Parathyroid adenoma (tissue), 2 donors: Measurements from ENCODE around the gene CLDN4.
"Not testable (repeated sequence)": the region's sequence is repeated elsewhere in the genome, so short reads cannot be mapped to it uniquely, and the experiment has no call there.

Source experiments
- H2AFZ ChIP-seq: fragments of 300-600 bp; sonication (generic); one replicate; pipeline ENCODE4 v1.7.0; 2017; ENCODE audit warnings: antibody characterized with exemption, mild to moderate bottlenecking
- H3K27ac ChIP-seq: fragments of 300-600 bp; sonication (generic); one replicate; pipeline ENCODE4 v1.7.0; 2017
- H3K27me3 ChIP-seq: fragments of 300-600 bp; sonication (generic); one replicate; pipeline ENCODE4 v1.7.0; 2017; ENCODE audit warnings: low read length; ENCODE audit not compliant: control insufficient read depth, insufficient read depth
- H3K36me3 ChIP-seq: fragments of 300-600 bp; sonication (generic); one replicate; pipeline ENCODE4 v1.7.0; 2017; ENCODE audit warnings: low read length; ENCODE audit not compliant: control insufficient read depth, insufficient read depth
- H3K4me1 ChIP-seq: fragments of 300-600 bp; sonication (generic); one replicate; pipeline ENCODE4 v1.7.0; 2017; ENCODE audit warnings: control low read depth
- H3K4me2 ChIP-seq: fragments of 300-600 bp; sonication (generic); one replicate; pipeline ENCODE4 v1.7.0; 2017; ENCODE audit warnings: low read length
- H3K4me3 ChIP-seq: fragments of 300-600 bp; sonication (generic); one replicate; pipeline ENCODE4 v1.7.0; 2017; ENCODE audit warnings: low read depth, low read length
- H3K79me2 ChIP-seq: fragments of 300-600 bp; sonication (generic); one replicate; pipeline ENCODE4 v1.7.0; 2017; ENCODE audit warnings: control low read depth
- H3K9ac ChIP-seq: fragments of 300-600 bp; sonication (generic); one replicate; pipeline ENCODE4 v1.7.0; 2017; ENCODE audit warnings: mild to moderate bottlenecking
- H3K9me3 ChIP-seq: fragments of 300-600 bp; sonication (generic); one replicate; pipeline ENCODE4 v1.7.0; 2017; ENCODE audit warnings: low read length; ENCODE audit not compliant: control insufficient read depth
- TF ChIP-seq, protein P1 (sequence below): fragments of 300-600 bp; sonication (generic); IDR thresholded peaks from one replicate; pipeline ENCODE4 v1.7.0; 2017; ENCODE audit warnings: antibody characterized with exemption, mild to moderate bottlenecking
- donor health status: primary hyperparathyroidism.

The CLDN4 gene, protein sequence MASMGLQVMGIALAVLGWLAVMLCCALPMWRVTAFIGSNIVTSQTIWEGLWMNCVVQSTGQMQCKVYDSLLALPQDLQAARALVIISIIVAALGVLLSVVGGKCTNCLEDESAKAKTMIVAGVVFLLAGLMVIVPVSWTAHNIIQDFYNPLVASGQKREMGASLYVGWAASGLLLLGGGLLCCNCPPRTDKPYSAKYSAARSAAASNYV

DNA sequence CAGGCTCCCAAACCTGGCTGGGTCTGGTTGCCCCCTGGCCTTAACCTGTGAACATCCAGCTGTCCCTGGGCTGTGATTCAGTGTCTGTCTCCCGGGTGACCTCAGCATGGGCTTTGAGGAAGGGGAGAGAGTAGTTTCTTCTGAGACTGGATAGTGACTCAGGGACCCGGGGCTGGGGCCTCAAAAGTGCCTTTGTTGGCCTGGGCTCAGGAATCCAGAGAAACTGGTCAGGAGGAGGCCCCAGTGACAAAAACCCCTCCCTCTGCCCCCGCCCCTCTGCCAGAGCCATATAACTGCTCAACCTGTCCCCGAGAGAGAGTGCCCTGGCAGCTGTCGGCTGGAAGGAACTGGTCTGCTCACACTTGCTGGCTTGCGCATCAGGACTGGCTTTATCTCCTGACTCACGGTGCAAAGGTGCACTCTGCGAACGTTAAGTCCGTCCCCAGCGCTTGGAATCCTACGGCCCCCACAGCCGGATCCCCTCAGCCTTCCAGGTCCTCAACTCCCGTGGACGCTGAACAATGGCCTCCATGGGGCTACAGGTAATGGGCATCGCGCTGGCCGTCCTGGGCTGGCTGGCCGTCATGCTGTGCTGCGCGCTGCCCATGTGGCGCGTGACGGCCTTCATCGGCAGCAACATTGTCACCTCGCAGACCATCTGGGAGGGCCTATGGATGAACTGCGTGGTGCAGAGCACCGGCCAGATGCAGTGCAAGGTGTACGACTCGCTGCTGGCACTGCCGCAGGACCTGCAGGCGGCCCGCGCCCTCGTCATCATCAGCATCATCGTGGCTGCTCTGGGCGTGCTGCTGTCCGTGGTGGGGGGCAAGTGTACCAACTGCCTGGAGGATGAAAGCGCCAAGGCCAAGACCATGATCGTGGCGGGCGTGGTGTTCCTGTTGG lies at the start of gene CLDN4:
Gene CLDN4, plus strand, starts transcription at position 316 of the 903 bp plus-strand sequence. Its CDS starts 206 bp downstream, at position 522.
- Histone ChIP-seq H3K9ac (peak within 1 kb of the TSS; percentile 96), H3K4me3 (peak within 1 kb of the TSS; percentile 89), H3K4me2 (peak within 1 kb of the TSS; percentile 91), H3K36me3 (no peaks in the 10 kb centered on the region), H2AFZ (peak within 1 kb of the TSS; percentile 76), H3K9me3 (no peaks in the 10 kb centered on the region), H3K27me3 (no peaks in the 10 kb centered on the region), H3K79me2 (peaks cover 2% of the 10 kb centered on the region), H3K27ac (peak within 1 kb of the TSS; percentile 99), H3K4me1 (peaks cover 51% of the 10 kb centered on the region)
- TF ChIP-seq, protein P1, sequence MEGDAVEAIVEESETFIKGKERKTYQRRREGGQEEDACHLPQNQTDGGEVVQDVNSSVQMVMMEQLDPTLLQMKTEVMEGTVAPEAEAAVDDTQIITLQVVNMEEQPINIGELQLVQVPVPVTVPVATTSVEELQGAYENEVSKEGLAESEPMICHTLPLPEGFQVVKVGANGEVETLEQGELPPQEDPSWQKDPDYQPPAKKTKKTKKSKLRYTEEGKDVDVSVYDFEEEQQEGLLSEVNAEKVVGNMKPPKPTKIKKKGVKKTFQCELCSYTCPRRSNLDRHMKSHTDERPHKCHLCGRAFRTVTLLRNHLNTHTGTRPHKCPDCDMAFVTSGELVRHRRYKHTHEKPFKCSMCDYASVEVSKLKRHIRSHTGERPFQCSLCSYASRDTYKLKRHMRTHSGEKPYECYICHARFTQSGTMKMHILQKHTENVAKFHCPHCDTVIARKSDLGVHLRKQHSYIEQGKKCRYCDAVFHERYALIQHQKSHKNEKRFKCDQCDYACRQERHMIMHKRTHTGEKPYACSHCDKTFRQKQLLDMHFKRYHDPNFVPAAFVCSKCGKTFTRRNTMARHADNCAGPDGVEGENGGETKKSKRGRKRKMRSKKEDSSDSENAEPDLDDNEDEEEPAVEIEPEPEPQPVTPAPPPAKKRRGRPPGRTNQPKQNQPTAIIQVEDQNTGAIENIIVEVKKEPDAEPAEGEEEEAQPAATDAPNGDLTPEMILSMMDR = no peak

DNA sequence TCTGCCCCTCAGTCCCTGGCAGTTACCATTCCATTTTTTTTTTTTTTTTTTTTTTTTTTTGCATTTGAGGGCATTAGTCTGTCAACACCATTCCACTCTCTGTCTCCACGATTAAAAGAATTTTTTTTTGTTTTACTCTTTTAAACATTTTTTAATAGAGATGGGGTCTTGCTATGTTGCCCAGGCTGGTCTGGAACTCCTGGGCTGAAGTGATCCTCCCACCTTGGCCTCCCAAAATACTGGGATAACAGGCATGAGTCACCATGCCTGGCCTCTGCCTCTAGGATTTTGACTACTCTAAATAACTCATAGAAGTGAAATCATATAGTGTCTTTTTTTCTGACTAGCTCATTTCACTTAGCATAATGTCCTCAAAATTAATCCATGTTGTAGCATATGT lies 44.2 kb upstream of the CLDN4 start:
- no peaks in the 10 kb centered on the region for H3K36me3 ChIP-seq
- no peak overlapping the region for H3K27ac ChIP-seq
- H3K27me3 ChIP-seq = no peaks in the 10 kb centered on the region
- H3K79me2 ChIP-seq = no peaks in the 10 kb centered on the region
- TF ChIP-seq, protein P1 = no peak
- no peaks in the 10 kb centered on the region for H3K9me3 ChIP-seq
- no peak overlapping the region for H2AFZ ChIP-seq
- H3K4me2 ChIP-seq = no peak overlapping the region
- H3K9ac ChIP-seq = no peak overlapping the region
- no peaks in the 10 kb centered on the region for H3K4me1 ChIP-seq
- H3K4me3 ChIP-seq = no peak overlapping the region

DNA sequence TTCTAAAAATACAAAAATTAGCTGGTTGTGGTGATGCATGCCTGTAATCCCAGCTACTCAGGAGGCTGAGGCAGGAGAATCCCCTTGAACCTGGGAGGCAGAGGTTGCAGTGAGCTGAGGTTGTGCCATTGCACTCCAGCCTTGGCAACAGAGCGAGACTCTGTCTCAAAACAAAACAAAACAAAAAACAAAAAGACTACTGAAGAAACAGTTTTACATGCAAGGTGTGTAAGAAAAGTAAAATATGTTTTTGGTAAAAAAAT lies 43.1 kb upstream of the CLDN4 start:
- H3K27me3 ChIP-seq, H3K4me1 ChIP-seq, H3K9ac ChIP-seq, H3K27ac ChIP-seq, H3K4me3 ChIP-seq, H3K36me3 ChIP-seq, H3K9me3 ChIP-seq, H2AFZ ChIP-seq, H3K4me2 ChIP-seq, H3K79me2 ChIP-seq: not testable (repeated sequence)

DNA sequence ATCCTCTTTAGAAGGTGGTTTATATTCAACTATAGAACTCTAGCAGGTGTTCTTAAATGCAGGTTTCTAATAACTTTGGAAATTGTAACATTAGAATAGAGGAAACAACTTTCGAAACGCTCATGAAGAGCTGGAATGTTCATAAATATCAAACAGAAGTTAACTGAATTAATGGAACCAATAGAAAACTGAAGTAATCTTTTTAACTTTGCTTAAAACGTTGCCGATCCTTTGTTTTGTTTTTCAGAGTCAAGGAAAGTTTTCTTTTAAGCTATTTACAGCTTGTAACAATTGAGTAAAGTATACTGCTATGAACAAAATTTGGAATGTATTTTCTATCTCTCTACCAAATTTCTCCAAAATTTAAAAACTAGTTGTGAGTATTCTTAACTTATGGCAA lies 41.7 kb upstream of the CLDN4 start:
- Histone ChIP-seq H3K36me3 (no peaks in the 10 kb centered on the region), H3K79me2 (no peaks in the 10 kb centered on the region), H3K27me3 (no peaks in the 10 kb centered on the region), H2AFZ (no peak overlapping the region), H3K4me3 (no peak overlapping the region), H3K9me3 (no peaks in the 10 kb centered on the region), H3K27ac (no peak overlapping the region), H3K4me1 (peaks cover 8% of the 10 kb centered on the region), H3K9ac (no peak overlapping the region), H3K4me2 (no peak overlapping the region)
- TF ChIP-seq, protein P1 = no peak

DNA sequence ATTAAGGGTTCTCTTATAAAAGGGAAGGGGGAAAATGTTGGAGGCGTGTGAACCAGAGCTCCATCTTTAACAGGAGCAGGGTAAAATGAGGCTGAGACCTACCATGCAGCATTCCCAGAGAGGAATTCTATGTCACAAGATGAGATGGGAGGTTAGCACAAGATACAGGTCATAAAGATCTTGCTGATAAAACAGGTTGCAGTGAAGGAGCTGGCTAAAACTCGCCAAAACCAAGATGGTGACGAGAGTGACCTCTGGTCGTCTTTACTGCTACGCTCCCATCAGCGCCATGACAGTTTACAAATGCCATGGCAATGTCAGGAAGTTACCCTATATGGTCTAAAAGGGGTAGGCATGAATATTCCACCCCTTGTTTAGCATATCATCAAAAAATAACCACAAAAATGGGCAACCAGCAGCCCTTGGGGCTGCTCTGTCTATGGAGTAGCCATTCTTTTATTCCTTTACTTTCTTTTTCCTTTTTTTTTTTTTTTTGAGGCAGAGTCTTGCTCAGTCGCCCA lies 39.6 kb upstream of the CLDN4 start:
- peaks cover 13% of the 10 kb centered on the region for H3K4me1 ChIP-seq
- not testable (repeated sequence) for H3K36me3 ChIP-seq, H2AFZ ChIP-seq, H3K4me2 ChIP-seq, H3K9ac ChIP-seq, H3K4me3 ChIP-seq, H3K9me3 ChIP-seq, H3K27me3 ChIP-seq, H3K79me2 ChIP-seq, H3K27ac ChIP-seq

DNA sequence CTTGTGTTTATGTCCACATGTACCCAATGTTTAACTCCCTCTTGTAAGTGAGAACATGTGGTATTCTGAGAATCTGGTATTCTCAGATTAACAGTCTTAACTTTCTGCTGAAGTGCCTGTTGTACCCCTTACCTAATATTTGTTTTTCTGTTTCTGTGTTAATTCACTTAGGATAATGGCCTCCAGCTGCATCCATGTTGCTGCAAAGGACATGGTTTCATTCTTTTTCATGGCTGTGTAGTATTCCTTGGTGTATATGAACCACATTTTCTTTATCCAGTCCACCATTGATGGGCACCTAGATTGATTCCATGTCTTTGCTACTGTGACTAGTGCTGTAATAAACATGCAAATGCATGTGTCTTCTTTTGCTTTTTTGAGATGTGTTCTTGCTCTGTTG lies 35.6 kb upstream of the CLDN4 start:
- H3K27me3 ChIP-seq, H3K27ac ChIP-seq, H3K9ac ChIP-seq: not testable (repeated sequence)

DNA sequence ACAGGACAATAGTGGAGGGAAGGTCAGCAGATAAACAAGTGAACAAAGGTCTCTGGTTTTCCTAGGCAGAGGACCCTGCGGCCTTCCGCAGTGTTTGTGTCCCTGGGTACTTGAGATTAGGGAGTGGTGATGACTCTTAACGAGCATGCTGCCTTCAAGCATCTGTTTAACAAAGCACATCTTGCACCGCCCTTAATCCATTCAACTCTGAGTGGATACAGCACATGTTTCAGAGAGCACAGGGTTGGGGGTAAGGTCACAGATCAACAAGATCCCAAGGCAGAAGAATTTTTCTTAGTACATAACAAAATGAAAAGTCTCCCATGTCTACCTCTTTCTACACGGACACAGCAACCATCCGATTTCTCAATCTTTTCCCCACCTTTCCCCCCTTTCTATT lies 34.1 kb upstream of the CLDN4 start:
- not testable (repeated sequence) for H3K9me3 ChIP-seq, H2AFZ ChIP-seq, H3K9ac ChIP-seq, H3K27me3 ChIP-seq, H3K4me3 ChIP-seq, H3K36me3 ChIP-seq, H3K79me2 ChIP-seq, H3K4me2 ChIP-seq, H3K27ac ChIP-seq
- H3K4me1 ChIP-seq = peaks cover 13% of the 10 kb centered on the region

More for the DNA sequence above, 35.6 kb upstream of the CLDN4 start:
- peaks cover 13% of the 10 kb centered on the region for H3K4me1 ChIP-seq
- H3K79me2 ChIP-seq, H3K9me3 ChIP-seq, H3K4me3 ChIP-seq, H3K36me3 ChIP-seq, H2AFZ ChIP-seq, H3K4me2 ChIP-seq: not testable (repeated sequence)

DNA sequence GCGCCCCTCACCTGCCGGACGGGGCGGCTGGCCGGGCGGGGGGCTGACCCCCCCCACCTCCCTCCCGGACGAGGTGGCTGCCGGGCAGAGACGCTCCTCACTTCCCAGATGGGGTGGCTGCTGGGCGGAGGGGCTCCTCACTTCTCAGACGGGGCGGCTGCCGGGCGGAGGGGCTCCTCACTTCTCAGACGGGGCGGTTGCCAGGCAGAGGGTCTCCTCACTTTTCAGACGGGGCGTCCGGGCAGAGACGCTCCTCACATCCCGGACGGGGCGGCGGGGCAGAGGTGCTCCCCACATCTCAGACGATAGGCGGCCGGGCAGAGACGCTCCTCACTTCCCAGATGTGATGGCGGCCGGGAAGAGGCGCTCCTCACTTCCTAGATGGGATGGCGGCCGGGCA lies 33.6 kb upstream of the CLDN4 start:
- H3K9me3 ChIP-seq, H3K4me3 ChIP-seq, H2AFZ ChIP-seq, H3K79me2 ChIP-seq, H3K27ac ChIP-seq, H3K4me2 ChIP-seq, H3K27me3 ChIP-seq, H3K36me3 ChIP-seq, H3K9ac ChIP-seq: not testable (repeated sequence)
- peaks cover 13% of the 10 kb centered on the region for H3K4me1 ChIP-seq
